ENCODE measurements around the gene SETMAR. TPM values are rescaled to one million over a fixed set of nuclear protein-coding genes. Genes with fewer than 3 reads are reported as not detected.

Gene SETMAR
- polyA plus RNA-seq, 12 donors, result 4.4 to 22.3 (median 18.5) TPM; not detected in 1

- no peak for DNase-seq
Observed at GRCh38 chr3:4351164-4351855, 48.1 kb downstream of the SETMAR start.

GRCh38 chr3:4351872-4352271 is 48.7 kb downstream of the SETMAR start:
- DNase-seq, result no peak

- no peak for DNase-seq
Observed at GRCh38 chr3:4355401-4356219, 52.4 kb downstream of the SETMAR start.

- DNase-seq, result no peak
Observed at GRCh38 chr3:4356220-4356540, 53.0 kb downstream of the SETMAR start.

- no peak for DNase-seq
Observed at GRCh38 chr3:4356546-4357410, 53.6 kb downstream of the SETMAR start.

- no peak for DNase-seq
Observed at GRCh38 chr3:4358273-4358672, 55.1 kb downstream of the SETMAR start.

- no peak for DNase-seq
Observed at GRCh38 chr3:4359805-4360502, 56.8 kb downstream of the SETMAR start.

GRCh38 chr3:4360817-4361216 is 57.6 kb downstream of the SETMAR start:
- no peak for DNase-seq

GRCh38 chr3:4362523-4362922 is 59.4 kb downstream of the SETMAR start:
- no peak for DNase-seq

Other genes with a start within 250 kb of the SETMAR start
- gene SUMF1, start 163.9 kb downstream of the SETMAR start, polyA plus RNA-seq (ENCODE audit: insufficient read length in 12 of 12), result 10 to 100 TPM in 11 of 12 donors, not detected in 1; 11.5 to 22.3 (median 17.2) TPM
- 10 to 100 TPM in 11 of 12 donors, not detected in 1; 15.3 to 29.1 (median 21.2) TPM for gene ITPR1, start 190.0 kb downstream of the SETMAR start, polyA plus RNA-seq (ENCODE audit: insufficient read length in 12 of 12)

Data from muscle of arm (tissue), 12 donors.